Measurements from ENCODE around the gene CYP2R1.

CYP2R1 gene

GRCh38 chr11:14906578-14906977 is 14.5 kb upstream of the CYP2R1 start:
- H3K4me3 ChIP-seq (ENCODE audit: low read depth, low read length): no peak overlapping the region
- peak; percentile 30 for DNase-seq (ENCODE audit: low read depth)

DNA sequence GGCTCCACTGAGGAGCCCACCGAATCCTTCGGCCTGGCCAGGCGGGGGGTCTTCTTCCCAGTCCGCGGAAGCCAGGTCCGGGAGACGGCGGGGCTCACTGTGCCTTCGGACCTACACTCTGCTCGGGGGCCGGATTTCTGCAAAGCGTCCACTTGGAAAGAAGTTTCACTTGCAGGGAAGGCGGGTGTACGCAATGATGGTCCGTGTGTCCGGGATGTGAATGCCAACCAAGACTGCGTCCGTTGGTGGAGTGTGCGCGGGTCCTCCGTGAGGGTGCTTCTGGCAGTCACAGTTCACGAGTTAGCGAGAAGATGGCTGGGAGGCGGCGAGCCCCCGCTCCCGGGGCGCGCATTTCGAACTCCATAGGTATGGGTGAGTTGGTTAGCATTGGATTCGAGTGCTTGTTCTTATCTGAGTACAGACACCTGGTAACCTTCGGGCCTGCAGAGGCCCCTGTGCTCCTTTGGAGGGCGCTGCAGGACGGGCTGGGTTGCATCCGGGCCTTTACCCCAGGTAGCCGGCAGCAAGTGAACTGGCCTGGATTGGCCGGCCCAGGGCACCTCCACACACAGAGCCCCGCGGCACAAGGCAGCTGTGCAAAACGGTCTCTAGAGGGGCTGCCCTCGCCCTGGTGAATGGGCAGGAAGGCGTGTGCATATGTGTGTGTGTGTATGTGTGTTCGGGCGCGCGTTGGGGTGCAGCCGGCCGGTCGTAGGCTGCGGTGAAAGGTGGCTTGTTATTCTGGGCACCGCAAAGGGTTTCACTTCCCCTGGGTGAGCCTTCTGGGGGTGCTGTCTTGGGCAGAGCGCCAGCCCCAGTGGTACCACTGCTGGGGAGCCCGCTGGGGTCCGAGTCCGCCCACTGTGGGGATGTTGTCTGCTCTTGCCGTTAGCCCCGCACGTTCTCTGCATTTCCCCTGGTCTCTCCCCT is 13.3 kb upstream of the CYP2R1 start:
- peak; percentile 90 for DNase-seq (ENCODE audit: low read depth)
- peak overlapping the region; percentile 65 for H3K4me3 ChIP-seq (ENCODE audit: low read depth, low read length)
- peak; percentile 65 for TF ChIP-seq CTCF (IDR thresholded peaks at IDR 0.05; ENCODE audit: insufficient read depth, low read depth, low read length, missing control alignments)

More at GRCh38 chr11:14906578-14906977, 14.5 kb upstream of the CYP2R1 start:
- TF ChIP-seq CTCF (IDR thresholded peaks at IDR 0.05; ENCODE audit: insufficient read depth, low read depth, low read length, missing control alignments): no peak

DNA sequence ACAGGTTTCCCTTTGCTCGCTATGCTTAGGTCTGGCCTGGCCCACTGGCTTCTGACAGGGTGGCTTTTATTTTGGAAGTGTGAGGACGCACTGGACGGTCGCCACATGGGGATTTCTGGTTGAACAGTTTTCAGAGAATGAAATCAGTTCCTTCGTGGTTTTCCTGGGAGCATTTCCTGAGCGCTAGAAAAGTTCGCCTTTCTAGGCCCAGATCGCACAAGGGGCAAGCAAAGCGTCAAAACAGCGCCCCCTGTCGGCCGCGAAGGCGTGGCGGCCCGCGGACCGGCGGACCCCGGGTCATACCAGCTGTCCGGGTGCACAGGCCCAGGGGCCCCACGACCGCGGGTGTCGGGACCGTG is 12.7 kb upstream of the CYP2R1 start:
- DNase-seq (ENCODE audit: low read depth): peak; percentile 83
- peak overlapping the region; percentile 65 for H3K4me3 ChIP-seq (ENCODE audit: low read depth, low read length)
- TF ChIP-seq CTCF (IDR thresholded peaks at IDR 0.05; ENCODE audit: insufficient read depth, low read depth, low read length, missing control alignments): peak; percentile 87

DNA sequence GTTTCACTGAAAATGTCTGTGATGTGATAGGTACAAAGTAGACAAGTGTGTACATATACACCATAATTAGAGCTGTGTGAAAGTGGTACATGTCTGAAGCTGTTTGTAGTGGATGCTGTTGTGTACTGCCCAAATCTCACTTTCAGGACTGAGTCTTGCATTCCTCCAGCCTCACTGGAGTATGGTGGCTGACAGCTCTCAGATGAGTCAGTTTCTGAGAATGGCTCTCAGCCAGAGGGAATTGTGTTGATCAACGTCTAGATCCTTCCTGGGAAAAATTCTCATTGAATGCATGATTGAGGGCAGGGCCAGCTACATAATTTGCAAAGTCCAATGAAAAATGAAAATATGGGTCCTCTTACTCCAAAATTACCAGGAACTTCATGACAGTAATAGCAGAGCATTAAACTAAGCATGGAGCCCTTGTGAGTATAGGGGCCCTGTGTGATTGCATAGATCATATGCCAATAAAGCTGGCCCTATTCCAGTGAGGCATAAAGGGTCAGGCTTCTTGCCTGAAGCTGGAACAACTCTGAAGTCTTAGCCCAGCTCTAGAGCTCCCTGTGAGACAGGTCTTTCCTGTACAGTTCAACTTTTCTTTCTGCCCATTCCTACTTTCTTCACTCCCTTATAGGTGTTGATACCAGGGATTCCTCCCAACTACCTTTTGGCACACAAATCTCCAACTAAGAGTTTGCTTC is 10.8 kb upstream of the CYP2R1 start:
- TF ChIP-seq CTCF (IDR thresholded peaks at IDR 0.05; ENCODE audit: insufficient read depth, low read depth, low read length, missing control alignments): no peak
- DNase-seq (ENCODE audit: low read depth): peak; percentile 15

GRCh38 chr11:14898906-14899305 is 6.9 kb upstream of the CYP2R1 start:
- TF ChIP-seq CTCF (IDR thresholded peaks at IDR 0.05; ENCODE audit: insufficient read depth, low read depth, low read length, missing control alignments): no peak
- no peak for DNase-seq (ENCODE audit: low read depth)
- no peak overlapping the region for H3K4me3 ChIP-seq (ENCODE audit: low read depth, low read length)

More for the DNA sequence above, 10.8 kb upstream of the CYP2R1 start:
- H3K4me3 ChIP-seq (ENCODE audit: low read depth, low read length): no peak overlapping the region

- no peak for DNase-seq (ENCODE audit: low read depth)
- H3K4me3 ChIP-seq (ENCODE audit: low read depth, low read length): no peak overlapping the region
- TF ChIP-seq CTCF (IDR thresholded peaks at IDR 0.05; ENCODE audit: insufficient read depth, low read depth, low read length, missing control alignments): no peak
Measured at GRCh38 chr11:14898355-14898754, 6.3 kb upstream of the CYP2R1 start.

Data from GM12865 (cell line).